WTC11 (cell line): ENCODE results near the gene CHDH. TPM values are rescaled to one million over a fixed set of nuclear protein-coding genes. Genes with fewer than 3 reads are reported as not detected.

Experiments
- ATAC-seq: fragments of 200-7000 bp; cut with Tn5 transposase; 2 replicates; pipeline ENCODE4 v1.10.0; 2021; ENCODE audit warnings: mild to moderate bottlenecking, moderate library complexity
- CTCF ChIA-PET: fragments of 300-600 bp; sonication (Branson Sonifier 250); formaldehyde crosslinking; loops from one replicate; lab custom pipeline; 2021; ENCODE audit warnings: antibody characterized with exemption; lab: Charles Lee
- POLR2A ChIA-PET: fragments of 350-600 bp; sonication (Branson Sonifier 250); formaldehyde crosslinking; loops from one replicate; lab custom pipeline; 2021; ENCODE audit warnings: antibody characterized with exemption; lab: Charles Lee
- DNase-seq: peaks from one replicate; pipeline ENCODE4 v3.0.0; 2021; ENCODE audit warnings: low spot score
- H3K27ac Mint-ChIP-seq: 2 replicates; pipeline ENCODE4 v1.8.0; 2021; ENCODE audit warnings: mixed read lengths
- H3K27me3 Mint-ChIP-seq: 2 replicates; pipeline ENCODE4 v1.8.0; 2021; ENCODE audit warnings: low read depth, mild to moderate bottlenecking, moderate library complexity, mixed read lengths
- H3K36me3 Mint-ChIP-seq: 2 replicates; pipeline ENCODE4 v1.8.0; 2021; ENCODE audit warnings: mixed read lengths
- H3K4me1 Mint-ChIP-seq: 2 replicates; pipeline ENCODE4 v1.8.0; 2022; ENCODE audit warnings: mixed read lengths
- H3K4me3 Mint-ChIP-seq: 2 replicates; pipeline ENCODE4 v1.8.0; 2021; ENCODE audit warnings: mild to moderate bottlenecking, moderate library complexity, mixed read lengths
- H3K9me3 Mint-ChIP-seq: 2 replicates; pipeline ENCODE4 v1.8.0; 2021; ENCODE audit warnings: mixed read lengths
- ARID4B ChIP-seq: sonication (generic); formaldehyde crosslinking; IDR thresholded peaks from 2 replicates; pipeline ENCODE4 v1.8.0; 2023; ENCODE audit warnings: missing genetic modification reagents, mild to moderate bottlenecking, borderline replicate concordance
- CBFB ChIP-seq: sonication (generic); formaldehyde crosslinking; IDR thresholded peaks from 2 replicates; pipeline ENCODE4 v1.8.1; 2022; ENCODE audit warnings: mild to moderate bottlenecking, low read depth, missing genetic modification reagents
- CREM ChIP-seq: sonication (generic); formaldehyde crosslinking; IDR thresholded peaks from 2 replicates; pipeline ENCODE4 v1.8.1; 2022; ENCODE audit warnings: mild to moderate bottlenecking, missing genetic modification reagents, moderate library complexity
- ELF4 ChIP-seq: sonication (generic); formaldehyde crosslinking; IDR thresholded peaks from 2 replicates; pipeline ENCODE4 v1.8.1; 2022; ENCODE audit warnings: low read depth, mild to moderate bottlenecking, moderate library complexity, missing genetic modification reagents
- NFYB ChIP-seq: sonication (generic); formaldehyde crosslinking; conservative IDR thresholded peaks from 2 replicates; pipeline ENCODE4 v1.8.0; 2022; ENCODE audit warnings: low read depth, missing genetic modification reagents
- NR2C2 ChIP-seq: sonication (generic); formaldehyde crosslinking; IDR thresholded peaks from 2 replicates; pipeline ENCODE4 v1.8.0; 2022; ENCODE audit warnings: mild to moderate bottlenecking, missing genetic modification reagents
- STAT6 ChIP-seq: sonication (generic); formaldehyde crosslinking; conservative IDR thresholded peaks from 2 replicates; pipeline ENCODE4 v1.8.1; 2023; ENCODE audit warnings: mild to moderate bottlenecking, low read depth, missing genetic modification reagents, moderate library complexity
- USF2 ChIP-seq: sonication (generic); formaldehyde crosslinking; IDR thresholded peaks from 2 replicates; pipeline ENCODE4 v1.8.1; 2023; ENCODE audit warnings: mild to moderate bottlenecking, missing genetic modification reagents, moderate library complexity
- ZNF121 ChIP-seq: sonication (generic); formaldehyde crosslinking; IDR thresholded peaks from 2 replicates; pipeline ENCODE4 v1.8.0; 2023; ENCODE audit warnings: missing genetic modification reagents
- ZNF138 ChIP-seq: sonication (generic); formaldehyde crosslinking; conservative IDR thresholded peaks from 2 replicates; pipeline ENCODE4 v1.8.1; 2022; ENCODE audit warnings: mild to moderate bottlenecking, moderate library complexity, missing genetic modification reagents
- ZNF281 ChIP-seq: sonication (generic); formaldehyde crosslinking; IDR thresholded peaks from 2 replicates; pipeline ENCODE4 v1.8.0; 2023; ENCODE audit warnings: mild to moderate bottlenecking, missing genetic modification reagents
- ZNF423 ChIP-seq: fragments of 250-450 bp; sonication (Bioruptor Pico); IDR thresholded peaks from 2 replicates; pipeline ENCODE4 v2.1.2; 2022; ENCODE audit warnings: mild to moderate bottlenecking, moderate library complexity
- ZNF671 ChIP-seq: fragments of 250-450 bp; sonication (Bioruptor Pico); IDR thresholded peaks from 2 replicates; pipeline ENCODE4 v1.8.0; 2021; ENCODE audit warnings: mild to moderate bottlenecking
- total RNA-seq: library from RNA; stranded (reverse); gene quantifications from 3 replicates; pipeline ENCODE4 v1.2.3, GENCODE V29; 2021
- TF ChIP-seq, protein P1 (sequence below): fragments of 250-450 bp; sonication (Bioruptor Pico); IDR thresholded peaks from 2 replicates; pipeline ENCODE4 v1.9.0; 2021; ENCODE audit warnings: mild to moderate bottlenecking, borderline replicate concordance
- TF ChIP-seq, protein P2 (sequence below): sonication (generic); formaldehyde crosslinking; IDR thresholded peaks from 2 replicates; pipeline ENCODE4 v1.8.1; 2023; ENCODE audit warnings: mild to moderate bottlenecking, missing genetic modification reagents
- TF ChIP-seq, protein P3 (sequence below): sonication (generic); formaldehyde crosslinking; IDR thresholded peaks from 2 replicates; pipeline ENCODE4 v1.8.1; 2023; ENCODE audit warnings: mild to moderate bottlenecking, missing genetic modification reagents, moderate library complexity
- TF ChIP-seq, protein P4 (sequence below): sonication (generic); formaldehyde crosslinking; IDR thresholded peaks from 2 replicates; pipeline ENCODE4 v1.8.0; 2022; ENCODE audit warnings: mild to moderate bottlenecking, missing genetic modification reagents

The CHDH gene
- total RNA-seq, 1 experiment from 2014 or later, result 11.7 TPM

GRCh38 chr3:53856964-53857363, 10.7 kb upstream of the CHDH start (continued):
- TF ChIP-seq, protein P1, sequence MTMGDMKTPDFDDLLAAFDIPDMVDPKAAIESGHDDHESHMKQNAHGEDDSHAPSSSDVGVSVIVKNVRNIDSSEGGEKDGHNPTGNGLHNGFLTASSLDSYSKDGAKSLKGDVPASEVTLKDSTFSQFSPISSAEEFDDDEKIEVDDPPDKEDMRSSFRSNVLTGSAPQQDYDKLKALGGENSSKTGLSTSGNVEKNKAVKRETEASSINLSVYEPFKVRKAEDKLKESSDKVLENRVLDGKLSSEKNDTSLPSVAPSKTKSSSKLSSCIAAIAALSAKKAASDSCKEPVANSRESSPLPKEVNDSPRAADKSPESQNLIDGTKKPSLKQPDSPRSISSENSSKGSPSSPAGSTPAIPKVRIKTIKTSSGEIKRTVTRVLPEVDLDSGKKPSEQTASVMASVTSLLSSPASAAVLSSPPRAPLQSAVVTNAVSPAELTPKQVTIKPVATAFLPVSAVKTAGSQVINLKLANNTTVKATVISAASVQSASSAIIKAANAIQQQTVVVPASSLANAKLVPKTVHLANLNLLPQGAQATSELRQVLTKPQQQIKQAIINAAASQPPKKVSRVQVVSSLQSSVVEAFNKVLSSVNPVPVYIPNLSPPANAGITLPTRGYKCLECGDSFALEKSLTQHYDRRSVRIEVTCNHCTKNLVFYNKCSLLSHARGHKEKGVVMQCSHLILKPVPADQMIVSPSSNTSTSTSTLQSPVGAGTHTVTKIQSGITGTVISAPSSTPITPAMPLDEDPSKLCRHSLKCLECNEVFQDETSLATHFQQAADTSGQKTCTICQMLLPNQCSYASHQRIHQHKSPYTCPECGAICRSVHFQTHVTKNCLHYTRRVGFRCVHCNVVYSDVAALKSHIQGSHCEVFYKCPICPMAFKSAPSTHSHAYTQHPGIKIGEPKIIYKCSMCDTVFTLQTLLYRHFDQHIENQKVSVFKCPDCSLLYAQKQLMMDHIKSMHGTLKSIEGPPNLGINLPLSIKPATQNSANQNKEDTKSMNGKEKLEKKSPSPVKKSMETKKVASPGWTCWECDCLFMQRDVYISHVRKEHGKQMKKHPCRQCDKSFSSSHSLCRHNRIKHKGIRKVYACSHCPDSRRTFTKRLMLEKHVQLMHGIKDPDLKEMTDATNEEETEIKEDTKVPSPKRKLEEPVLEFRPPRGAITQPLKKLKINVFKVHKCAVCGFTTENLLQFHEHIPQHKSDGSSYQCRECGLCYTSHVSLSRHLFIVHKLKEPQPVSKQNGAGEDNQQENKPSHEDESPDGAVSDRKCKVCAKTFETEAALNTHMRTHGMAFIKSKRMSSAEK (CRISPR knock-in tag), result no peak
- no peak for TF ChIP-seq USF2 (CRISPR knock-in tag)
- no peak for TF ChIP-seq NR2C2 (CRISPR knock-in tag)
- no peak for TF ChIP-seq CREM (CRISPR knock-in tag)

DNA sequence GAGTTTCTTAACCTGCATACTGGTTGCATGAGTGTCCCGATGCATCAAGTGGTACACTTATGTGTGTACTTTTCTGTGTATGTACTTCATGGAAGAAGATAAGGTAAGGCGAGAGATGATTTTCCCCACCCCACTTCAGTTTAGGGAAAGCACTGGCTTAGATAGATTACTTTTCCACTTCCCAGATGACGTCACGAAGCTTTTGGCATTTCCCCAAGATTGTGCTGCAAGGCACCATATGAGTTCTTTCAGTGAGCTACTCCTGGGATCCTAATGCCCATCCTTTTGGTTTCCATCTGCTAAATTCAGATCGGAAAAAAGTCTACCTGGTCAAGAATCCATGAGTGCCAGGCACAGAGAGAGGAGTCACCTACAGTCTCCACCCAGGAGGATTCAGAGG, 4.7 kb upstream of the CHDH start:
- no peak overlapping the region for H3K4me3 Mint-ChIP-seq
- no peak for ATAC-seq
- no peaks in the 10 kb centered on the region; the same call in 1 of the 2 replicates for H3K36me3 Mint-ChIP-seq
- CTCF ChIA-PET, result no interaction called here
- H3K4me1 Mint-ChIP-seq, result peaks cover 5% of the 10 kb centered on the region; the same call in 1 of the 2 replicates
- no peak overlapping the region for H3K27ac Mint-ChIP-seq
- no peak for DNase-seq
- no peaks in the 10 kb centered on the region for H3K9me3 Mint-ChIP-seq
- POLR2A ChIA-PET, result interaction anchor here (0.7 kb wide), 1 partner anchor 102 kb away, joined by 3 read pairs; no protein-coding TSS in a partner anchor
- peaks cover 18% of the 10 kb centered on the region for H3K27me3 Mint-ChIP-seq
- TF ChIP-seq ZNF138 (CRISPR knock-in tag) (no peak), USF2 (CRISPR knock-in tag) (no peak), STAT6 (no peak), ZNF423 (CRISPR knock-in tag) (no peak), CBFB (CRISPR knock-in tag) (no peak), ZNF671 (CRISPR knock-in tag) (no peak), ELF4 (CRISPR knock-in tag) (no peak), NFYB (CRISPR knock-in tag) (no peak), ZNF121 (CRISPR knock-in tag) (no peak), ARID4B (no peak), ZNF281 (CRISPR knock-in tag) (no peak)
- TF ChIP-seq, protein P2, sequence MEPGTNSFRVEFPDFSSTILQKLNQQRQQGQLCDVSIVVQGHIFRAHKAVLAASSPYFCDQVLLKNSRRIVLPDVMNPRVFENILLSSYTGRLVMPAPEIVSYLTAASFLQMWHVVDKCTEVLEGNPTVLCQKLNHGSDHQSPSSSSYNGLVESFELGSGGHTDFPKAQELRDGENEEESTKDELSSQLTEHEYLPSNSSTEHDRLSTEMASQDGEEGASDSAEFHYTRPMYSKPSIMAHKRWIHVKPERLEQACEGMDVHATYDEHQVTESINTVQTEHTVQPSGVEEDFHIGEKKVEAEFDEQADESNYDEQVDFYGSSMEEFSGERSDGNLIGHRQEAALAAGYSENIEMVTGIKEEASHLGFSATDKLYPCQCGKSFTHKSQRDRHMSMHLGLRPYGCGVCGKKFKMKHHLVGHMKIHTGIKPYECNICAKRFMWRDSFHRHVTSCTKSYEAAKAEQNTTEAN (CRISPR knock-in tag), result no peak
- TF ChIP-seq, protein P3, sequence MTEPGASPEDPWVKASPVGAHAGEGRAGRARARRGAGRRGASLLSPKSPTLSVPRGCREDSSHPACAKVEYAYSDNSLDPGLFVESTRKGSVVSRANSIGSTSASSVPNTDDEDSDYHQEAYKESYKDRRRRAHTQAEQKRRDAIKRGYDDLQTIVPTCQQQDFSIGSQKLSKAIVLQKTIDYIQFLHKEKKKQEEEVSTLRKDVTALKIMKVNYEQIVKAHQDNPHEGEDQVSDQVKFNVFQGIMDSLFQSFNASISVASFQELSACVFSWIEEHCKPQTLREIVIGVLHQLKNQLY (CRISPR knock-in tag), result no peak
- TF ChIP-seq, protein P4, sequence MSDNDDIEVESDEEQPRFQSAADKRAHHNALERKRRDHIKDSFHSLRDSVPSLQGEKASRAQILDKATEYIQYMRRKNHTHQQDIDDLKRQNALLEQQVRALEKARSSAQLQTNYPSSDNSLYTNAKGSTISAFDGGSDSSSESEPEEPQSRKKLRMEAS (CRISPR knock-in tag), result no peak
